Thyroid gland (tissue), 4 donors: ENCODE data around the gene PNKD.
"Not testable (repeated sequence)": the region's sequence is repeated elsewhere in the genome, so short reads cannot be mapped to it uniquely, and the experiment has no call there.

Source experiments
- POLR2A ChIP-seq, 2 donors: fragments of 450-650 bp; IDR thresholded peaks; one replicate each; pipeline ENCODE4 v1.6.1; 2017; ENCODE audit warnings: antibody characterized with exemption in 2 of 2, mild to moderate bottlenecking in 2 of 2, moderate library complexity in 1 of 2
- TF ChIP-seq, protein P1 (sequence below), 6 experiments: fragments of 200-600 bp in 3 of 6; fragments of 450-650 bp in 3 of 6; sonication (generic) in 3 of 6; IDR thresholded peaks; one replicate each; pipeline ENCODE4 v1.5.1; 2016 to 2019; ENCODE audit warnings: antibody characterized with exemption in 6 of 6, mild to moderate bottlenecking in 2 of 6, inconsistent platforms in 1 of 6, moderate library complexity in 1 of 6

DNA sequence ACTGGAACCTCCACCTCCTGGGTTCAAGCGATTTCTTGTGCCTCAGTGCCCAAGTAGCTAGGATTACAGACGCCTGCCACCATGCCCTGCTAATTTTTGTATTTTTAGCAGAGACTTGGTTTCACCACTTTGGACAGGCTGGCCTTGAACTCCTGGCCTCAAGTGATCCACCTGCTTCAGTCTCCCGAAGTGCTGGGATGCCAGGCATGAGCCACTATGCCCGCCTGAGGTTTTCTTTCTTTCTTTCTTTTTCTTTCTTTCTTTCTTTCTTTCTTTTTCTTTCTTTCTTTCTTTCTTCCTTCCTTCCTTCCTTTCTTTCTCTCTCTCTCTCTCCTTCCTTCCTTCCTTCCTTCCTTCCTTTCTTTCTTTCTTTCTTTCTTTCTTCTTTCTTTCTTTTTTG, 44.4 kb downstream of the PNKD start:
- TF ChIP-seq POLR2A (IDR thresholded peaks at IDR 0.05): not testable (repeated sequence)
- TF ChIP-seq, protein P1, sequence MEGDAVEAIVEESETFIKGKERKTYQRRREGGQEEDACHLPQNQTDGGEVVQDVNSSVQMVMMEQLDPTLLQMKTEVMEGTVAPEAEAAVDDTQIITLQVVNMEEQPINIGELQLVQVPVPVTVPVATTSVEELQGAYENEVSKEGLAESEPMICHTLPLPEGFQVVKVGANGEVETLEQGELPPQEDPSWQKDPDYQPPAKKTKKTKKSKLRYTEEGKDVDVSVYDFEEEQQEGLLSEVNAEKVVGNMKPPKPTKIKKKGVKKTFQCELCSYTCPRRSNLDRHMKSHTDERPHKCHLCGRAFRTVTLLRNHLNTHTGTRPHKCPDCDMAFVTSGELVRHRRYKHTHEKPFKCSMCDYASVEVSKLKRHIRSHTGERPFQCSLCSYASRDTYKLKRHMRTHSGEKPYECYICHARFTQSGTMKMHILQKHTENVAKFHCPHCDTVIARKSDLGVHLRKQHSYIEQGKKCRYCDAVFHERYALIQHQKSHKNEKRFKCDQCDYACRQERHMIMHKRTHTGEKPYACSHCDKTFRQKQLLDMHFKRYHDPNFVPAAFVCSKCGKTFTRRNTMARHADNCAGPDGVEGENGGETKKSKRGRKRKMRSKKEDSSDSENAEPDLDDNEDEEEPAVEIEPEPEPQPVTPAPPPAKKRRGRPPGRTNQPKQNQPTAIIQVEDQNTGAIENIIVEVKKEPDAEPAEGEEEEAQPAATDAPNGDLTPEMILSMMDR (IDR thresholded peaks at IDR 0.05): not testable (repeated sequence)
